ENCODE measurements around the gene PTPN14.

The PTPN14 gene

DNA sequence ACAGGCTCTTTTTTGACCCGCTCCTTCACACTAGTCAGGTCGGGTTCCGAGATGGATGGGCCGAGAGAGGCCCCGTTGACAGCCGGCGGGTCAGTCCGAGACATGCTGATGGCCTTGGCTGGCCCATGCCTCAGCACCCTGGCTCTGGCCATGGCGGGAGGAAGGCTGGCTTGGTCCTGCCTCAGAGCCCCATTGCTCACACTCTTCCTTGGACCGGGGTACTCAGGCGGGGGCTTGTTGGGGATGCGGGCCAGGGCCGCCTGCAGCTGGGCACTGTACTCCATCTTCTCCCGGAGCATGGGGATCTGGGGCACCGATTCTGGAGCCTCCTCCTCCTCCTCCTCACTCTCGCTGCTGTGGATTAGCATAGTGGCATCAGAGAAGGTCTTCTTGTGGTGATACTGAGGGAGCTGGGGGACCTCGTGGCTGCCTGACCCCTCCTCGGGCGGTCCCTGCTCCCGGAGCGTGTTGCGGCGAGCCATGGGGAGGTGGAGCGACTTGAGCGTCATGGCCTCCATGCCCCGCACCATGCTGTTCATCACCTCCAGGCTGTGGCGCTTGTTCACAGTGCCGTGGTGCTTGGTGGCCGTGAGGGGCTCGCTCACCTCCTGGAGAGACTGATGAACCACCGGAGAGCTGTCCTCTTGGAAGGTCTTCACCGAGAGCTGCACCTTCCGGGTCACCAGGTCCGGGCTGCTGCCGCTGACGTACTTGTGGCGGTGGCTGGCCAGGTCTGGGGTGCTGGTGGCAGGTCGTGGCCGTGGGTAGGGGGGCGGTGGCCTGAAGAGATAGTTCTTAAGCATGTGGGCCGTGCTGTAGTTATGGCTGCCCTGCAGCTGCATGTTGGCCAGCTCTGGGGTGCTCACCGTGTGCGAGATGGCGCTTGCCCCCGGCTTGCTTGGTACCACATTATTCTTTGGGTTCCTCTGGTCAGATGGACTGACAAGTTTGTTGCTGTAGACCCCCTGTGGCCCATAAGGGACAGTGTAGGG, 167.7 kb downstream of the PTPN14 start:
- no peak for DNase-seq (ENCODE audit: low read depth)
- no peak overlapping the region for H3K4me3 ChIP-seq (ENCODE audit: low read length)
- TF ChIP-seq, protein P1, sequence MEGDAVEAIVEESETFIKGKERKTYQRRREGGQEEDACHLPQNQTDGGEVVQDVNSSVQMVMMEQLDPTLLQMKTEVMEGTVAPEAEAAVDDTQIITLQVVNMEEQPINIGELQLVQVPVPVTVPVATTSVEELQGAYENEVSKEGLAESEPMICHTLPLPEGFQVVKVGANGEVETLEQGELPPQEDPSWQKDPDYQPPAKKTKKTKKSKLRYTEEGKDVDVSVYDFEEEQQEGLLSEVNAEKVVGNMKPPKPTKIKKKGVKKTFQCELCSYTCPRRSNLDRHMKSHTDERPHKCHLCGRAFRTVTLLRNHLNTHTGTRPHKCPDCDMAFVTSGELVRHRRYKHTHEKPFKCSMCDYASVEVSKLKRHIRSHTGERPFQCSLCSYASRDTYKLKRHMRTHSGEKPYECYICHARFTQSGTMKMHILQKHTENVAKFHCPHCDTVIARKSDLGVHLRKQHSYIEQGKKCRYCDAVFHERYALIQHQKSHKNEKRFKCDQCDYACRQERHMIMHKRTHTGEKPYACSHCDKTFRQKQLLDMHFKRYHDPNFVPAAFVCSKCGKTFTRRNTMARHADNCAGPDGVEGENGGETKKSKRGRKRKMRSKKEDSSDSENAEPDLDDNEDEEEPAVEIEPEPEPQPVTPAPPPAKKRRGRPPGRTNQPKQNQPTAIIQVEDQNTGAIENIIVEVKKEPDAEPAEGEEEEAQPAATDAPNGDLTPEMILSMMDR (conservative IDR thresholded peaks at IDR 0.05; ENCODE audit: low read length): no peak

DNA sequence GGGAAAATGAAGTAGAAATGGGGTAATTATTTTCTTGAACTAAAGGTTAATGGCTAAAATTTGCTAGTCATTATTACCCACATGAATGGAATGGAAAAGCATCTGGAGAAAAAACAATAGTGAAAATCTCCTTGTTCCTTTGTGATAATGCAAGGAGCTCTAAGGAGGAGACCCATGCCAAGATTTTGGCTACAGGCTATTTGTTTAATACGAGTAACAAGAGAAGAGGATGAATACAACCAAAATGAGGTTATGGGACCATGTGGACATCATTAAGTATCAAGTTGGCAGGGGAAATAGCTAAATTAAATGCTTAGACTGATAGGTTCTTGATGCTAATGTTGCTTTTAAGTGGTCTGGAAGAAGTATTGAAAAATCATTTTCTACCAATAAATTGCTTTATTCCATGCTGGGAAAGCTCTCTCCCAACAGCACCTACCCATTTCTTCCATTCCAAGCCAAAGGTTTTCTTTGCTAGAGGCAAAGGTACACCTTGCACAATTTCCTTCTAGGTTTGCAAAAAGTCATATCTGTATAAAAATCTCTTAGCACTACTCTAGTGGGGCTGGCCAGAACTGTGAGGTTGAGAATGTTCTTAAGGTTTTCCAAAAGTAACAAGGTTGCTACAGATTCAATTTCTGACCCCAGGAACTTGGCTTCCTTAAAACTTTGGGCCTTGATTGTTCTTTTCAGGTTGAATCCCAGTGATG, 170.3 kb downstream of the PTPN14 start:
- TF ChIP-seq, protein P1 (conservative IDR thresholded peaks at IDR 0.05; ENCODE audit: low read length): no peak
- no peak overlapping the region for H3K4me3 ChIP-seq (ENCODE audit: low read length)
- DNase-seq (ENCODE audit: low read depth): no peak

DNA sequence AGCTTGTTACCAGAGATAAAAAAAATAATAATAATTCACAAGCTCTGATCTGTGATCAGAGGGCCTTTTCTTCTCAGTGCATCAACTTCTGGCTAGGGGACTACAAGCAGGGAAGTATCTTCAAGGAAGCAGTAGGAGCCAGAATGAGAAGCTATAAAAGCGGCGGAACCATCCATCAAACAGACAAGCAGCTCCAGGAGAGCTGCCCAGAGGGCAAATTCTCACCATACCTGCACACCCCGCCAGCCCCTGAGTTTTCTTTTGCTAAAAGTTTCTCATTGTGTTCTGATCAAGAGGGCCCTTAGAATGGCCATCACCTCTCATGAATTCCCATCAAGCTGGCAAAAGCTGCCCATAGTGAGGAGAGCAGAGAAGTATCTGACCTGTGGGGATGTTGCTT, 171.0 kb downstream of the PTPN14 start:
- TF ChIP-seq, protein P1 (conservative IDR thresholded peaks at IDR 0.05; ENCODE audit: low read length): no peak
- H3K4me3 ChIP-seq (ENCODE audit: low read length): no peak overlapping the region
- no peak for DNase-seq (ENCODE audit: low read depth)

DNA sequence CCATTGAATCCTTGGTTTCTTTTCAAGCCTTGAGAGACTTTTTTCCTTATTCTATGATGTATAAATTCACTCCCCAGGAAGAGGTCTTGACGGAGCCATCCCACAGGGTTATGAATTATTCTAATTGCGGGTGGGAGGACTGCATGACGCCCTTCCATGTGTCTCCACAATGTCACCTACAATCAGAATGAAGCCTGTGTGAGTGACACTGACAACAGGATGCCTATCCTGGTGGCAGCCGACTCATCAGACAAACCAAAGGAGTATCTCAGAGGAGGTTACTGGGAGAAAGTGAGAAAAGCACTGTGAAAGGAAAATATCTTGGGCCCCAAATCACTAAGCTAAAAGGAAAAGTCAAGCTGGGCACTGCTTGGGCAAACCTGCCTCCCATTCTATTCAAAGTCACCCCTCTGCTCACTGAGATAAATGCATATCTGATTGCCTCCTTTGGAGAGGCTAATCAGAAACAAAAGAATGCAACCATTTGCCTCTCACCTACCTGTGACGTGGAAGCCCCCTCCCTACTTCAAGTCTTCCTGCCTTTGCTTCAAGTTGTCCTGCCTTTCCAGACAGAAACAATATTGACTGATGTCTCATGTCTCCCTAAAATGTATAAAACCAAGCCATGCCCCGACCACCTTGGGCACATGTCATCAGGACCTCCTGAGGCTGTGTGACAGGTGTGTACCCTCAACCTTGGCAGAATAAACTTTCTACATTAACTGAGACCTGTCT, 172.0 kb downstream of the PTPN14 start:
- TF ChIP-seq, protein P1 (conservative IDR thresholded peaks at IDR 0.05; ENCODE audit: low read length): no peak
- H3K4me3 ChIP-seq (ENCODE audit: low read length): no peak overlapping the region
- DNase-seq (ENCODE audit: low read depth): no peak

DNA sequence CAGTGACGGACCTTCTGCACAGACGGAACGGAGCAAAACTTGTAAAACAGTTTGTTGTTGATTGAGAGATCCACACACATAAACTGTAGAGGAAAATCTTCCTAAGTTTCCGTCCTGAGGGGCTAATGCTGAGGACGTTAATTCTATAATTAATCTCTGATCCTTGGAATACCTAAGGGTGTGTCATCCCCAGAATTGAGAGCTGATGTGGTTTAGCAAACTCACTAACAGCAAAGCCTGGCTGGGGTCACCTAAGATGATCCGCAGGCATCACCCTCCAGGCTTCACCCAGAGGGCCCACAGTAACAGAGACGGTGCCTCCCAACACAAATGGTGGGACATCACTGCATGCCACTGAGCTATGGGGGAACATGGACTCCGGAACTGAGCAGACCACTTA, 172.9 kb downstream of the PTPN14 start:
- TF ChIP-seq, protein P1 (conservative IDR thresholded peaks at IDR 0.05; ENCODE audit: low read length): no peak
- no peak overlapping the region for H3K4me3 ChIP-seq (ENCODE audit: low read length)
- DNase-seq (ENCODE audit: low read depth): no peak

DNA sequence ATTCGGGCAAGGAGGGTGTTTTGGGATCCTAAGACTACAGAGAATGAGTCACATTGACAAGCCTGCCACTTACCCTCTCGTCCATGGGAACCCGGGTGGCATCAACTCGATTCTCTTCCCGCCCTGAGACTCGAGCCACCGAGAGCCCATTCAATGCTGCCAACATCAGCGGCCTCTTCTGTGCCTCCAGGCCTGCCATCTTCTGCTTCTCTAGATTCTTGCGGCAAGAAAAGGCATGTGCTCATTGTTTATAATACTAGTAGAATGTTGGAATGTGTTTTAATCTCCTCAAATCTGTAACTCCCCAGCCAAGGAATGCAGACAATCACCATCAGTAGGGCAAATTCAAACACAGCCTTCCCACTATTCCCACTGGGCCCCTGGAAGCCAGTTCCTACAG, 173.5 kb downstream of the PTPN14 start:
- no peak overlapping the region for H3K4me3 ChIP-seq (ENCODE audit: low read length)
- TF ChIP-seq, protein P1 (conservative IDR thresholded peaks at IDR 0.05; ENCODE audit: low read length): no peak
- peak; percentile 93 for DNase-seq (ENCODE audit: low read depth)
